Measurements from ENCODE around the gene HMGN2. TPM values are rescaled to one million over a fixed set of nuclear protein-coding genes. Genes with fewer than 3 reads are reported as not detected.

HMGN2 gene
- total RNA-seq, result 462 and 493 TPM in 2 replicates

- no peak for TF ChIP-seq CTCF (IDR thresholded peaks at IDR 0.05)
- Mint-ChIP-seq H3K9me3 (no peaks in the 10 kb centered on the region), H3K27me3 (no peaks in the 10 kb centered on the region), H3K4me3 (peak within 1 kb of the TSS; percentile 94), H3K4me1 (peaks cover 54% of the 10 kb centered on the region), H3K36me3 (ENCODE audit: low read depth) (peaks cover 65% of the 10 kb centered on the region), H3K27ac (peak within 1 kb of the TSS; percentile 98)
- DNase-seq (peak; percentile 73), ATAC-seq (ENCODE audit: low read depth) (peak; percentile 63)
- intact Hi-C loops (cut with micrococcal nuclease), result loop anchor here (1.0 to 5.0 kb wide), 7 partner anchors 28 to 449 kb away; partner anchors contain the start of genes DHDDS, NUDC and PDIK1L
- ChIA-PET CTCF (interaction anchor here (1.2 kb wide), 2 partner anchors 28 to 303 kb away, joined by 3 to 4 read pairs; no protein-coding TSS in a partner anchor), POLR2A (interaction anchor here (0.5 to 3.1 kb wide), 29 partner anchors 13 to 1225 kb away, joined by 3 to 47 read pairs (median 4); partner anchors contain the start of genes CD52, DHDDS, GPATCH3 and GPN2)
Observed at GRCh38 chr1:26472320-26472900, at the start of gene HMGN2. Gene HMGN2 (plus strand): TSS chr1:26472440. CDS start chr1:26472613, 173 bp downstream.

- Mint-ChIP-seq H3K9me3 (no peaks in the 10 kb centered on the region), H3K4me3 (no peak overlapping the region), H3K27me3 (peaks cover 10% of the 10 kb centered on the region), H3K36me3 (ENCODE audit: low read depth) (peaks cover 9% of the 10 kb centered on the region), H3K27ac (no peak overlapping the region), H3K4me1 (peaks cover 23% of the 10 kb centered on the region)
- DNase-seq (no peak), ATAC-seq (ENCODE audit: low read depth) (no peak)
- POLR2A ChIA-PET, result interaction anchor here (1.2 kb wide), 1 partner anchor 42 kb away, joined by 3 read pairs; the partner anchor contains the start of gene HMGN2
- intact Hi-C loops (cut with micrococcal nuclease), result loop anchor here (5.0 kb wide), 3 partner anchors 152 to 522 kb away; partner anchors contain the start of gene STMN1
- CTCF ChIA-PET, result interaction anchor here (0.8 kb wide), 1 partner anchor 13 kb away, joined by 3 read pairs; no protein-coding TSS in a partner anchor
- no peak for TF ChIP-seq CTCF (IDR thresholded peaks at IDR 0.05)
Observed at GRCh38 chr1:26429721-26430120, 42.5 kb upstream of the HMGN2 start.

GRCh38 chr1:26431979-26432695 is 40.1 kb upstream of the HMGN2 start, which contains the start of gene DHDDS:
Gene DHDDS (plus strand): TSS chr1:26432321. CDS start chr1:26432946, 625 bp downstream.
- H3K9me3 Mint-ChIP-seq, result no peaks in the 10 kb centered on the region
- intact Hi-C loops (cut with micrococcal nuclease), result loop anchor here (1.0 to 5.0 kb wide), 7 partner anchors 24 to 525 kb away; partner anchors contain the start of genes HMGN2, PDIK1L and STMN1
- H3K36me3 Mint-ChIP-seq (ENCODE audit: low read depth), result peaks cover 15% of the 10 kb centered on the region
- DNase-seq (peak; percentile 99), ATAC-seq (ENCODE audit: low read depth) (peak; percentile 95)
- POLR2A ChIA-PET, result interaction anchor here (0.7 to 1.8 kb wide), 13 partner anchors 13 to 434 kb away, joined by 3 to 45 read pairs (median 5); partner anchors contain the start of genes HMGN2, PAFAH2, PDIK1L and SH3BGRL3
- H3K4me3 Mint-ChIP-seq, result peak within 1 kb of the TSS; percentile 95
- peak within 1 kb of the TSS; percentile 94 for H3K27ac Mint-ChIP-seq
- no peak for TF ChIP-seq CTCF (IDR thresholded peaks at IDR 0.05)
- CTCF ChIA-PET, result interaction anchor here (0.8 to 1.7 kb wide), 6 partner anchors 12 to 68 kb away, joined by 3 to 15 read pairs (median 7); no protein-coding TSS in a partner anchor
- no peaks in the 10 kb centered on the region for H3K27me3 Mint-ChIP-seq
- H3K4me1 Mint-ChIP-seq, result peaks cover 23% of the 10 kb centered on the region

GRCh38 chr1:26432793-26433192 is 39.4 kb upstream of the HMGN2 start:
- no peak for ATAC-seq (ENCODE audit: low read depth)
- Mint-ChIP-seq H3K27me3 (no peaks in the 10 kb centered on the region), H3K4me3 (peak overlapping the region; percentile 95), H3K36me3 (ENCODE audit: low read depth) (peaks cover 17% of the 10 kb centered on the region), H3K4me1 (peaks cover 23% of the 10 kb centered on the region), H3K9me3 (no peaks in the 10 kb centered on the region), H3K27ac (peak overlapping the region; percentile 94)
- intact Hi-C loops (cut with micrococcal nuclease), result loop anchor here (1.0 to 5.0 kb wide), 7 partner anchors 24 to 525 kb away; partner anchors contain the start of genes HMGN2, PDIK1L and STMN1
- DNase-seq, result no peak
- POLR2A ChIA-PET, result interaction anchor here (0.6 to 1.8 kb wide), 12 partner anchors 12 to 435 kb away, joined by 3 to 45 read pairs (median 5); partner anchors contain the start of genes HMGN2, PAFAH2, PDIK1L and ZNF593
- no peak for TF ChIP-seq CTCF (IDR thresholded peaks at IDR 0.05)
- CTCF ChIA-PET, result interaction anchor here (1.1 to 1.7 kb wide), 4 partner anchors 15 to 67 kb away, joined by 6 to 15 read pairs (median 8); no protein-coding TSS in a partner anchor
